ENCODE results near the gene PSMG2. TPM values are rescaled to one million over a fixed set of nuclear protein-coding genes. Genes with fewer than 3 reads are reported as not detected.

PSMG2 gene, protein sequence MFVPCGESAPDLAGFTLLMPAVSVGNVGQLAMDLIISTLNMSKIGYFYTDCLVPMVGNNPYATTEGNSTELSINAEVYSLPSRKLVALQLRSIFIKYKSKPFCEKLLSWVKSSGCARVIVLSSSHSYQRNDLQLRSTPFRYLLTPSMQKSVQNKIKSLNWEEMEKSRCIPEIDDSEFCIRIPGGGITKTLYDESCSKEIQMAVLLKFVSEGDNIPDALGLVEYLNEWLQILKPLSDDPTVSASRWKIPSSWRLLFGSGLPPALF
- total RNA-seq, result 27.0 TPM

GRCh38 chr18:12702221-12703095, at the start of gene PSMG2, which contains the start of gene CEP76:
Gene PSMG2, plus strand, starts transcription at chr18:12703042. Its CDS starts 66 bp downstream, at chr18:12703108.
Gene CEP76, minus strand, starts transcription at chr18:12702723. Its CDS starts 175 bp downstream, at chr18:12702548.
- DNase-seq (ENCODE audit: low spot score) (peak; percentile 90), ATAC-seq (peak; percentile 94)

DNA sequence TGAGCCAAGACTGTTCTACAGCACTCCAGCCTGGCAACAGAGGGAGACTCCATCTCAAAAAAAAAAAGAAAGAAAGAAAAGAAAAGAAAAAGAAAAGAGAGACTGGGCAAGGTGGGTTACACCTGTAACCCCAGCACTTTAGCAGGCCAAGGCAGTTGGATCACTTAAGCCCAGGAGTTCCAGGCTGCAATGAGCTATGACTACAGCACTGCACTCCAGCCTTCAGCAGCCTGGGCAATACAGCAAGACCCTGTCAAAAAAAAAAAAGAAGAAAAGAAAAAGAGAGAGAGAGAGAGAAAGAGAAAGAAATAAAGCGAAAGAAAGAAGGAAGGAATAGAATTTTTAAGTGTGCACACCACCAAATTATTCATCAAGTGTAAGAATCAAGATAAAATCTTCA, 47.9 kb upstream of the PSMG2 start:
- DNase-seq (ENCODE audit: low spot score) (no peak), ATAC-seq (no peak)

- DNase-seq (ENCODE audit: low spot score) (no peak), ATAC-seq (no peak)
Measured at GRCh38 chr18:12656605-12656937, 46.3 kb upstream of the PSMG2 start.

DNA sequence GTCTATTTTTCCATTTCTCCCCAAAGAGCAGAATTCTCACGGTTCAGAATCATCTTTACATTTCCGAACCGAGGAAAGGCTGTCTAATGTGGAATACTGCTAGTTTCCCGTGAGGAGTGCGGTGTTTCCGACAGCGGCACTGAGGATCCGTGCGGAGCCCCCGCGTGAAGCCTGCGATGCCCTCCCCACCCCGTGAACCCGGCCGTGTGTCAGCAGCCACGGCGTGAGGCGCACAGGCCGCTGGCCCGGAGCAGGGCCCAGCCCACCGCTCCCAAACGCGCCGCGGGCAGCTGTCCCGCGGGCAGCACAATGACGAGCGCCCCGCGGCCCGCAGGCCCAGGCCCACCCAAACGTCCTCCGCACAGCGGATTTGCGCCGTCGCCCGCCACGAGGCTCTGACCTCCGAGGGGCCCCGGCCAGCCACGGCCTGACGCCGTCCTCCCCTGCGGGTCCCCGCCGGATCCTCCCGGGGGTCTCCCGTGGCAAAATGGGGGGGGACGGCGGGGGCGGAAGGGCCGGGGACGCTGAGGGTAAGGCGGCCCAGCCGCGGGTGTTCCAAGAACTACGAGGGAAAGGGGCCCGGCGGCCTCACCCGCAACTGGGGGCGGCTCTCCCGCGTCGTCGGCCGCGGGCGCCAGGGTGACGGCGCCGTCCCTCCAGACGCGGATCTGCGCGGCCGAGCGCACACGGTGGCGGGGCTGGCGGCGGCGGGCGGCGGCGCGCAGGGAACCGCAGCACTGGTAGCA, 45.7 kb upstream of the PSMG2 start:
- DNase-seq (ENCODE audit: low spot score) (peak; percentile 49), ATAC-seq (peak; percentile 64)

GRCh38 chr18:12657684-12658425, 45.0 kb upstream of the PSMG2 start, which contains the start of gene SPIRE1:
Gene SPIRE1, minus strand, starts transcription at chr18:12658107. Its CDS starts 241 bp downstream, at chr18:12657866.
- DNase-seq (ENCODE audit: low spot score) (peak; percentile 82), ATAC-seq (peak; percentile 87)

DNA sequence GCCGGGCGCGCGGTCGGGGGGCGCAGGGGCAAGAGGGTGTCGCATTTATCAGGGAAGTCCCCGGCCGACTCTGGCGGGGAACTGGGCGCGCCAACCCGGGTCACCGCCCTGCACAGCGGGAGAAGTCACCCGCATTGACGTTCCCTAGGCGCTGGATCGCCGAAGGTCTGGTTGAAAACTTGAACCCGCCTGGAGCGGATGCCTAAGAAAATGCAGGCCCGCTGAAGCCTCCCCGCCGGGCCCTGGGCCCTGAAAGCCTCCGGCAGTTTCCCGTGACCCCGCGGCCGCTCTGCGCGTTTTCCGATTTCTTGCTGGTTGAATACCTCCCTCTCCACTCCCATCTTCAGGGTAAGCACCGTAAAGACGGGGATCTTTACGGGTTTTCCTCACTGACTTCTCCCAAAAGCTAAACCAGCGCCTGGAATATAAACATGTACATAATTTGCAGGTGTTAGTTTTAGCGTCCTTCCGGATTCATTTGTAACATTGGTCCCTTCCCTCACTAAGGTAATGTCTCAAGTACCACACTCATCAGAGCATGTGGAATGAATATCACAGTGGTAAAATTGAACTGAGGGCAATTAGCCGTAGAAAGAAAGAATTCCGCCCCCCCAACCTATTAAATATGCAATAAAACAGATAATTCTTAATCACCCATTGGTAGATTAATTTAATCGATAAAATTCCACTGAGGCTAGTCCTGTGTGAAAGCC, 44.3 kb upstream of the PSMG2 start:
- DNase-seq (ENCODE audit: low spot score) (no peak), ATAC-seq (peak; percentile 46)

DNA sequence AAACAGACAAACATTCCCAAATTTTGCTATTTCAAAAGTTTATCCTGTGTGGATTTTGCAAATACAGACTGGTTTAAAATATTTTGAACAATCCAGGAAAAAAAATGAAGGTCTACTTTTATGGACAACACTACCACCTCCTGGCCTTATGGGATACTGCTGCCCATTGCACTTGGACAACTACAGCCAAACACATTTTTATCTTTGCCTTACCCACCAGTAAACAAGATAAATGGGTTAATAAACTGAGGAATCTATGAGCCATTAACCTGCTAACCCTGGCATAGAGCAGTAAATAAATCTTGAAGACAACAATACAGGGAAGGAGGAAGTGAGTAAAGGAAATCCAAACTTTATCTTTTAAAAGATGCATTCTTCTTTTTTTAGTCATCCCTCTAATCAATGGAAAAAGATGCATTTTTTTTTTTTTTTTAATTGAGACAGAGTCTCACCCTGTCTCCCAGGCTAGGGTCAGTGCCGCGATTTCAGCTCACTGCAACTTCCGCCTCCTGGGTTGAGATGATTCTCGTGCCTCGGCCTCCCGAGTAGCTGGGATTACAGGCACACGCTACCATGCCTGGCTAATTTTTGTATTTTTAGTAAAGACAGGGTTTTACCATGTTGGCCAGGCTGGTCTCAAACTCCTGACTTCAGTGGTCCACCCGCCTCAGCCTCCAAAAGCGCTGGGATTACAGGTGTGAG, 42.8 kb upstream of the PSMG2 start:
- peak; percentile 50 for ATAC-seq
- DNase-seq (ENCODE audit: low spot score), result no peak

DNA sequence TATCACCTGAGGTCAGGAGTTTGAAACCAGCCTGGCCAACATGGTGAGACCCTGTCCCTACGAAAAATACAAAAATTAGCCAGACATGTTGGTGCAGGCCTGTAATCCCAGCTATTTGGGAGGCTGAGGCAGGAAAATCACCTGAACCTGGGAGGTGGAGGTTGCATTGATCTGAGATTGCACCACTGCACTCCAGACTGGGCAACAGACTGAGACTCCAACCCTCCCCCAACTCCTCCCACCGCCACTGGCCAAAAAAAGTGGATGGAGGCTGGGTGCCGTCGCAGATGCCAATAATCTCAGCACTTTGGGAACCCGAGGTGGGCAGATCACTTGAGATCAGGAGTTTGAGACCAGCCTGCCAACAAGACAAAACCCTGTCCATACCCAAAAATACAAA, 34.8 kb upstream of the PSMG2 start:
- ATAC-seq (peak; percentile 90), DNase-seq (ENCODE audit: low spot score) (peak; percentile 51)

DNA sequence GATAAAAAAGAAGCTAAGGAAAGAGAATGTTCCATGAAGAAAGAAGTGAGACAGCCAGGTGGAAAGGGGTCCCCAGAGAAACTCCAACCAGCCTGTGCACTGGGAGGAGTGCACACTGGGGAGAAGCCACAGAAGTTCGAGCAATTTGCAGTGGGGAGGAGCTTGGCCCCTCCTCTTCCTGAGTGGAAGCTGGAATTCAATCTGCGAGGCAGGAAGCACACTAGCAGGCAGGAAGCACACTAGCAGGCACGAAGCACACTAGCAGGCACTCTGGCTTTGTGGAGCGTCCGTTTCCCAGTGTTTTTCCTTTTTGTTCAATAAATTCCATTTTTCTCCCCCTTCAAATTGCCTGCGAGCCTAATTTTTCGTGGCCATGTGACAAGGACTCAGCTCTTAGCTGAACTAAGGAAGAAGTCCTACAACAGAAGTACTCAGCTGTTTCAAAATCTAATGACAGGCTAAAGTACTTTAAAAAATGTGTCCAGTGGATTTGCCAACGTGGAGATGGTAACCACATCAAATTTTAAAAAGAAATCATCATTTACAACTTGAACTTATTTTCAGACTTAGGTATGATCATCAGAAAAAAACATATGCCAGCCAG, 23.6 kb upstream of the PSMG2 start:
- ATAC-seq, result peak; percentile 80
- no peak for DNase-seq (ENCODE audit: low spot score)

- ATAC-seq (no peak), DNase-seq (ENCODE audit: low spot score) (no peak)
Measured at GRCh38 chr18:12686100-12686499, 16.7 kb upstream of the PSMG2 start.

DNA sequence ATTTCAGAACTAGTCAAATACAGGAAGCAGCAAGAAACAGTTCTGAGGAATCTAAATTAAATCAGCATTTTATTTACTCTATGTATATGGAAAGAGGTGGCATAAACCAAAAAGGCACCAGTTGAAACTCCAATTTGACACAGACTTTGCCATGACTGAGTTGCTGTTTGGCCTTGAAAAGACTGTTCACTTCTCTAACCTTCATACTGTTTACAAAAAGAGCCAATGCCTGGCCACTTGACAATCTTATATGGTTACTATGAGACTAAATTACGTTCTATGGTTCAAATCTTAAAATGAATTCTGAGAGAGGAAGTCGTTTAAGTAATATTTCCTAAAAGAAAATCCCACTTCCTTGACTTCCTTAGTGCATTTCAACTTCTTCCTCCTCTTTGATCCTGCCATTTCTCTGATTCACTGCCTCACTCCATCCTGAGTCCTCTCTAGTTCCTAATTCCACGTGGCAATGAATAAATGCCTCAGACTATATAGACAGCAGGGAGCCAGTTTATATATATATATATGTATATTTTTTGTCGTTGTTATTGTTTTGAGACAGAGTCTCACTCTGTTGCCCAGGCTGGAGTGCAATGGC, 13.5 kb upstream of the PSMG2 start:
- DNase-seq (ENCODE audit: low spot score) (no peak), ATAC-seq (no peak)

GRCh38 chr18:12692206-12692605, 10.6 kb upstream of the PSMG2 start:
- DNase-seq (ENCODE audit: low spot score) (no peak), ATAC-seq (peak; percentile 94)

DNA sequence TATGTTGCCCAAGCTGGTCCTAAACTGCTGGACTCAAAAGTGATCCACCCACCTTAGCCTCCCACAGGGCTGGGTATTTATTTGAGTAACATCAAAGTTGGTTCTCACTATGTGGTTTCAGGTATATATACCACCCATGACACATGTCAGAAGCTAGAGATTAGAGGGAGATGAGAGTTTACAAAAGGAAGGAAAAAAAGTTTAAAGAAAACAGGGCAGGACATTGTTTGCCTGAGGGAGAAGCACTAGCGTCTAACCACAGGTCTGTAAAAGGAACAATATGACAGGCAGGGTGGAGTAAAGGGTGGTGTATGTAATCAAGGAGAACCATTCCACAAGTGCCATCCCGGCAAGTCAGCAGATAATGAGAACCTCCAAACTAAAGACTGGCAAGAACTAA, 8.8 kb upstream of the PSMG2 start:
- no peak for ATAC-seq
- no peak for DNase-seq (ENCODE audit: low spot score)

DNA sequence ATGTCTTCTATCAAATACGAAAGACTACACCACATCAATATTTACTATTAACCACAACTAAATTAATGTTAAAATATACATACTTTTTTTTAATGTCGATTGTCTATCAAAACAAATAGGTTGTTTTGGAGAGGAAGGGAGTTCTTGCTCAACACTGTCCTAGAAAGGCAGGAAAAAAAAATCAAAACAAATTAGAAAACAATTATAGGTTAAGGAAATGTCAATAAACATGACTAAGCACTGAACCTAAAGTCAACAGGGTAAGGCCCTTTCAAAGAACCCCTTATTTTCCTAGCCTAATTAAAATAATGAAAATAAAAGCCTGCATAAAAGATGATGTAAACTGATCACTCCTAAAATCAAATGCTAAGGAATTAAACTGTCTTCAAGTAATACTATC, 3.1 kb upstream of the PSMG2 start:
- DNase-seq (ENCODE audit: low spot score) (no peak), ATAC-seq (no peak)

DNA sequence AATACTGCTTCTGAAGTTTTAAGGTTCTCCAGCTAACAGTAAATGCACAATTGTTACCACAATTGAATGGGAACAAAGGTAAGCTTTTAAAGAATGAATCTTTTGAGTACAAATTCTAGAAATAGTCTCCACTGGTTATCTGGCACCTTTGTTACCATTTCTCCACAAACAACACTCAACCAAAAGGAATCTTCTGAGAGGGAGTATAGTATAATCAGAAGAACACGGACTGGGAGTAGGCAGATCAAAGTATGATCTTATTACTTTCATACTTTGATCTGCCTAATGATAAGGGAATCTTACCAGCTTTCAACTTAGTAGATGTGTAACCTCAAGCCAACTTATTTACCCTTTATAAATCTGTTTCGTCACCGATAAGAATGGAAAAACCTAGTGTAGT, 1.7 kb upstream of the PSMG2 start:
- DNase-seq (ENCODE audit: low spot score), result no peak

DNA sequence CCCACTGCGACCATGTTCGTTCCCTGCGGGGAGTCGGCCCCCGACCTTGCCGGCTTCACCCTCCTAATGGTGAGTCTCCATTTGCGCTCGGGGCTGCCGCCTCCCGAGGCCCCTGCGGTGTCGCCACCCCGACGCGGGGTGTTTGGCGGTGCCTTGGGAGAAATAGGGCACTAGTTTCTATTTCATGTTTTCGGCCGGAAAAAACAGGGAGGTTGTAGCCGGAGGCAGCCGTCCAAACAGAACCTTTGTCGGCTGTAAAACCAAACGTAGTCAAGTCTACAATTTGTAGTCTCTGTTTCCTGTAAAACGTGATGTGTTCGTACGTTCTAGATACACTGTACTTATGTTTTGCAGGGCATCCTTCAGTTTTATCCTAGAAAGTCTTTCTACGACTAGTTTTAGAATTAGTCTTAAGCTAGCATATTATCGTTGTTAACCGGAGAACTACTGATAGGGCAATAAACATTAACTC, 290 bp downstream of the PSMG2 start:
- ATAC-seq (peak; percentile 66), DNase-seq (ENCODE audit: low spot score) (no peak)

More for the DNA sequence above, 1.7 kb upstream of the PSMG2 start:
- no peak for ATAC-seq

GRCh38 chr18:12703664-12704063, 822 bp downstream of the PSMG2 start:
- no peak for ATAC-seq
- no peak for DNase-seq (ENCODE audit: low spot score)

- DNase-seq (ENCODE audit: low spot score) (no peak), ATAC-seq (no peak)
Measured at GRCh38 chr18:12711446-12711845, 8.6 kb downstream of the PSMG2 start.
